Endodermal cell (in vitro differentiated cells): ENCODE measurements around the gene NXPH2. TPM values are rescaled to one million over a fixed set of nuclear protein-coding genes. Genes with fewer than 3 reads are reported as not detected.

Source experiments
- DNase-seq: peaks from one replicate; pipeline ENCODE4 v3.0.0-alpha.2; 2017
- H3K27ac ChIP-seq: 2 replicates; pipeline ENCODE4 v1.5.1; 2013; ENCODE audit warnings: mild to moderate bottlenecking, low read depth, low read length, moderate library complexity
- H3K27me3 ChIP-seq: 2 replicates; pipeline ENCODE4 v1.6.1; 2013; ENCODE audit warnings: mild to moderate bottlenecking, low read length, moderate library complexity; ENCODE audit not compliant: insufficient read depth, control insufficient read depth, poor library complexity, severe bottlenecking
- H3K36me3 ChIP-seq: 2 replicates; pipeline ENCODE4 v1.7.0; 2013; ENCODE audit warnings: mild to moderate bottlenecking, low read length, moderate library complexity; ENCODE audit not compliant: control insufficient read depth, insufficient read depth
- H3K4me1 ChIP-seq: one replicate; pipeline ENCODE4 v1.7.0; 2013; ENCODE audit warnings: low read length; ENCODE audit not compliant: control insufficient read depth, insufficient read depth
- H3K4me3 ChIP-seq: 2 replicates; pipeline ENCODE4 v1.5.1; 2013; ENCODE audit warnings: mild to moderate bottlenecking, low read length, moderate library complexity
- H3K9ac ChIP-seq: 2 replicates; pipeline ENCODE4 v1.6.1; 2013; ENCODE audit warnings: mild to moderate bottlenecking, low read length, moderate library complexity; ENCODE audit not compliant: poor library complexity, severe bottlenecking; ENCODE audit errors: extremely low read depth
- H3K9me3 ChIP-seq: 2 replicates; pipeline ENCODE4 v1.6.1; 2013; ENCODE audit warnings: mild to moderate bottlenecking, low read length, moderate library complexity; ENCODE audit not compliant: control insufficient read depth
- H3K27ac Mint-ChIP-seq: 2 replicates; pipeline ENCODE4 v1.8.0; 2020; ENCODE audit warnings: mixed read lengths
- H3K27me3 Mint-ChIP-seq: 2 replicates; pipeline ENCODE4 v1.8.0; 2021; ENCODE audit warnings: mild to moderate bottlenecking, mixed read lengths; ENCODE audit not compliant: insufficient read depth
- H3K36me3 Mint-ChIP-seq: 2 replicates; pipeline ENCODE4 v1.8.0; 2020; ENCODE audit warnings: low read depth, mixed read lengths
- H3K4me1 Mint-ChIP-seq: 2 replicates; pipeline ENCODE4 v1.8.0; 2020; ENCODE audit warnings: mixed read lengths
- H3K4me3 Mint-ChIP-seq: 2 replicates; pipeline ENCODE4 v1.8.0; 2020; ENCODE audit warnings: mild to moderate bottlenecking, moderate library complexity, mixed read lengths
- H3K9me3 Mint-ChIP-seq: 2 replicates; pipeline ENCODE4 v1.8.0; 2020; ENCODE audit warnings: mild to moderate bottlenecking, mixed read lengths
- CTCF ChIP-seq: fragments of 200-600 bp; sonication (generic); conservative IDR thresholded peaks from 2 replicates; pipeline ENCODE4 v1.5.0; 2021; ENCODE audit warnings: antibody characterized with exemption, mild to moderate bottlenecking
- WGBS, 2 experiments: methylation state at CpG; one replicate each; pipeline versions ENCODE4 v1.1.5 to v1.1.7; 2013; ENCODE audit warnings: missing lambda C conversion rate in 2 of 2, mixed read lengths in 1 of 2; ENCODE audit not compliant: insufficient coverage in 1 of 2, insufficient read length in 1 of 2; 5-methylcytosine and 5-hydroxymethylcytosine counted together
- total RNA-seq, 2 donors: library from RNA; stranded (reverse); fragmentation: NEBNext Ultra II Directional in 1 of 2; extraction: Animal tissue kit (Norgen Biotek cat#: 25700) in 1 of 2; gene quantifications; 2 replicates in 1 of 2; 3 replicates in 1 of 2; pipeline ENCODE4 v1.2.1, GENCODE V29; 2021

The NXPH2 gene
- total RNA-seq, 2 donors from 2014 or later = 3.7 to 4.8 TPM

- Mint-ChIP-seq H3K9me3 (no peaks in the 10 kb centered on the region), H3K4me3 (no peak overlapping the region), H3K27me3 (no peaks in the 10 kb centered on the region), H3K4me1 (peaks cover 33% of the 10 kb centered on the region), H3K27ac (no peak overlapping the region), H3K36me3 (no peaks in the 10 kb centered on the region)
- Histone ChIP-seq H3K4me3 (no peak overlapping the region), H3K4me1 (no peaks in the 10 kb centered on the region), H3K27ac (no peak overlapping the region), H3K27me3 (no peaks in the 10 kb centered on the region), H3K36me3 (no peaks in the 10 kb centered on the region), H3K9ac (no peak overlapping the region), H3K9me3 (no peaks in the 10 kb centered on the region)
- DNase-seq = no peak
- TF ChIP-seq CTCF = no peak
Observed at GRCh38 chr2:138718405-138718804, 61.8 kb downstream of the NXPH2 start.

GRCh38 chr2:138716183-138716582, 64.0 kb downstream of the NXPH2 start:
- H3K36me3 ChIP-seq = no peaks in the 10 kb centered on the region
- Mint-ChIP-seq H3K4me3 (no peak overlapping the region), H3K27me3 (no peaks in the 10 kb centered on the region), H3K4me1 (peaks cover 16% of the 10 kb centered on the region), H3K27ac (no peak overlapping the region), H3K9me3 (no peaks in the 10 kb centered on the region), H3K36me3 (no peaks in the 10 kb centered on the region)
- DNase-seq = peak; percentile 57
- H3K9me3 ChIP-seq = no peaks in the 10 kb centered on the region
- H3K27me3 ChIP-seq = no peaks in the 10 kb centered on the region
- no peaks in the 10 kb centered on the region for H3K4me1 ChIP-seq
- 76 to 86% methylated on average over 5 of the region's 5 CpGs for WGBS, 2 experiments
- TF ChIP-seq CTCF = peak; percentile 67
- no peak overlapping the region for H3K9ac ChIP-seq
- H3K4me3 ChIP-seq = no peak overlapping the region
- H3K27ac ChIP-seq = no peak overlapping the region

- Histone ChIP-seq H3K4me1 (no peaks in the 10 kb centered on the region), H3K36me3 (no peaks in the 10 kb centered on the region), H3K27me3 (no peaks in the 10 kb centered on the region), H3K4me3 (no peak overlapping the region), H3K9ac (no peak overlapping the region), H3K9me3 (no peaks in the 10 kb centered on the region), H3K27ac (no peak overlapping the region)
- DNase-seq = no peak
- 70 to 85% methylated on average over 5 of the region's 5 CpGs for WGBS, 2 experiments
- H3K4me1 Mint-ChIP-seq = peaks cover 9% of the 10 kb centered on the region
- no peaks in the 10 kb centered on the region for H3K9me3 Mint-ChIP-seq
- H3K4me3 Mint-ChIP-seq = no peak overlapping the region
- H3K27me3 Mint-ChIP-seq = no peaks in the 10 kb centered on the region
- no peak overlapping the region for H3K27ac Mint-ChIP-seq
- TF ChIP-seq CTCF = no peak
- no peaks in the 10 kb centered on the region for H3K36me3 Mint-ChIP-seq
Observed at GRCh38 chr2:138713504-138713903, 66.7 kb downstream of the NXPH2 start.
